Body of pancreas (tissue), 4 donors: ENCODE results near the gene SCAPER. TPM values are rescaled to one million over a fixed set of nuclear protein-coding genes. Genes with fewer than 3 reads are reported as not detected.
"Not testable (repeated sequence)": the region's sequence is repeated elsewhere in the genome, so short reads cannot be mapped to it uniquely, and the experiment has no call there.

ENCODE experiments used
- ATAC-seq: fragments of 150-250 bp; one replicate; pipeline ENCODE4 v1.9.1; 2016
- DNase-seq, 4 donors: peaks; one replicate each; pipeline ENCODE4 v3.0.0-alpha.2; 2019
- H3K27ac ChIP-seq, 4 donors: fragments of 200-600 bp; sonication (generic); 1 replicate in 3 of 4; 2 replicates in 1 of 4; pipeline versions ENCODE4 v1.5.1 to v1.6.1; 2016 to 2019; ENCODE audit warnings: mild to moderate bottlenecking in 1 of 4, mixed read lengths in 1 of 4, moderate library complexity in 1 of 4
- H3K27me3 ChIP-seq, 2 donors: fragments of 200-600 bp; sonication (generic); one replicate each; pipeline ENCODE4 v1.6.0; 2016; ENCODE audit warnings: mild to moderate bottlenecking in 1 of 2
- H3K36me3 ChIP-seq, 2 donors: fragments of 200-600 bp; sonication (generic); replicated peaks in 1 of 2; 2 replicates each; pipeline ENCODE4 v1.5.1; 2016; ENCODE audit warnings: low read depth in 2 of 2; ENCODE audit not compliant: insufficient read depth in 1 of 2
- H3K4me1 ChIP-seq: fragments of 200-600 bp; sonication (generic); one replicate; pipeline ENCODE4 v1.6.0; 2016
- H3K4me3 ChIP-seq, 2 donors: fragments of 200-600 bp; sonication (generic); 1 replicate in 1 of 2; 2 replicates in 1 of 2; pipeline ENCODE4 v1.5.1; 2016 to 2019
- H3K9me3 ChIP-seq, 3 donors: fragments of 200-600 bp; sonication (generic); 1 replicate in 2 of 3; 2 replicates in 1 of 3; pipeline ENCODE4 v1.5.1; 2016
- CTCF ChIP-seq, 7 experiments: fragments of 450-650 bp in 4 of 7; fragments of 200-600 bp in 3 of 7; sonication (generic) in 3 of 7; IDR thresholded peaks; one replicate each; pipeline ENCODE4 v1.5.1; 2016 to 2019; ENCODE audit warnings: antibody characterized with exemption in 7 of 7
- POLR2A ChIP-seq, 3 donors: fragments of 450-650 bp; IDR thresholded peaks; one replicate each; pipeline ENCODE4 v1.6.1; 2016; ENCODE audit warnings: antibody characterized with exemption in 3 of 3, mild to moderate bottlenecking in 2 of 3
- WGBS, 2 donors: methylation state at CpG; one replicate each; pipeline ENCODE4 v1.1.5; 2017; 5-methylcytosine and 5-hydroxymethylcytosine counted together
- intact Hi-C: fragments of 100-400 bp; cut with DNase I; formaldehyde crosslinking; loops from one replicate; pipeline ENCODE4 v1.15.1; 2023
- total RNA-seq, 2 donors: library from RNA; depleted of rRNA; stranded (reverse); fragments of >200 nt; gene quantifications; one replicate each; pipeline ENCODE4 v1.1.0, GENCODE V29; 2016

Gene SCAPER
- total RNA-seq, 2 donors from 2014 or later = 22.1 to 46.2 TPM

GRCh38 chr15:76321171-76321570 is 584.0 kb downstream of the SCAPER start:
- WGBS, 2 donors = 57 to 71% methylated on average over 10 of the region's 10 CpGs
- TF ChIP-seq CTCF (IDR thresholded peaks at IDR 0.05) (no peak), POLR2A (IDR thresholded peaks at IDR 0.05) (no peak)
- Histone ChIP-seq H3K9me3 (no peaks in the 10 kb centered on the region), H3K4me1 (peaks cover 5% of the 10 kb centered on the region), H3K27me3 (no peaks in the 10 kb centered on the region), H3K36me3 (no peaks in the 10 kb centered on the region), H3K27ac (no peak overlapping the region), H3K4me3 (no peak overlapping the region)
- intact Hi-C loops = no loop called here
- ATAC-seq (no peak), DNase-seq (no peak)

- H3K4me3 ChIP-seq = no peak overlapping the region
- TF ChIP-seq CTCF (IDR thresholded peaks at IDR 0.05) = no peak
- no peak for TF ChIP-seq POLR2A (IDR thresholded peaks at IDR 0.05)
- H3K27ac ChIP-seq = no peak overlapping the region
- no peaks in the 10 kb centered on the region for H3K9me3 ChIP-seq
- peaks cover 5% of the 10 kb centered on the region for H3K4me1 ChIP-seq
- intact Hi-C loops = no loop called here
- no peak for ATAC-seq
- H3K27me3 ChIP-seq = no peaks in the 10 kb centered on the region
- H3K36me3 ChIP-seq = no peaks in the 10 kb centered on the region
- DNase-seq = no peak
- 87% methylated on average over 6 of the region's 6 CpGs for WGBS, 2 donors
Observed at GRCh38 chr15:76320012-76320411, 585.1 kb downstream of the SCAPER start.

GRCh38 chr15:76313731-76314130 is 591.4 kb downstream of the SCAPER start:
- Histone ChIP-seq H3K27me3 (no peaks in the 10 kb centered on the region), H3K4me1 (peaks cover 18% of the 10 kb centered on the region), H3K36me3 (no peaks in the 10 kb centered on the region), H3K27ac (no peak overlapping the region), H3K9me3 (no peaks in the 10 kb centered on the region), H3K4me3 (no peak overlapping the region)
- ATAC-seq (no peak), DNase-seq (no peak)
- TF ChIP-seq POLR2A (IDR thresholded peaks at IDR 0.05) (no peak), CTCF (IDR thresholded peaks at IDR 0.05) (no peak)
- 73 to 80% methylated on average over 5 of the region's 5 CpGs for WGBS, 2 donors
- intact Hi-C loops = no loop called here

GRCh38 chr15:76313175-76313567 is 592.0 kb downstream of the SCAPER start:
- 95 to 97% methylated on average over 4 of the region's 4 CpGs for WGBS, 2 donors
- ATAC-seq, intact Hi-C loops, H3K27me3 ChIP-seq, H3K4me3 ChIP-seq, H3K36me3 ChIP-seq, H3K9me3 ChIP-seq, DNase-seq, H3K27ac ChIP-seq: not testable (repeated sequence)
- peaks cover 23% of the 10 kb centered on the region for H3K4me1 ChIP-seq

- H3K27me3 ChIP-seq = no peaks in the 10 kb centered on the region
- H3K36me3 ChIP-seq = no peaks in the 10 kb centered on the region
- H3K9me3 ChIP-seq = no peaks in the 10 kb centered on the region
- intact Hi-C loops = no loop called here
- 74 to 75% methylated on average over 7 of the region's 7 CpGs for WGBS, 2 donors
- no peak overlapping the region for H3K27ac ChIP-seq
- no peak for TF ChIP-seq POLR2A (IDR thresholded peaks at IDR 0.05)
- TF ChIP-seq CTCF (IDR thresholded peaks at IDR 0.05) = no peak
- ATAC-seq (no peak), DNase-seq (no peak)
- no peak overlapping the region for H3K4me3 ChIP-seq
- peaks cover 28% of the 10 kb centered on the region for H3K4me1 ChIP-seq
Observed at GRCh38 chr15:76312540-76313174, 592.5 kb downstream of the SCAPER start.
